OCI-LY1 (cell line): ENCODE measurements around the gene MYOM1.

Experiments used
- H2AFZ ChIP-seq: fragments of 200-600 bp; sonication (generic), shearing (Covaris generic); 2 replicates; pipeline ENCODE4 v1.6.0; 2014; ENCODE audit warnings: antibody characterized with exemption, mild to moderate bottlenecking, low read length
- H3F3A ChIP-seq: fragments of 200-600 bp; sonication (generic), shearing (Covaris generic); 2 replicates; pipeline ENCODE4 v1.6.0; 2014; ENCODE audit warnings: mild to moderate bottlenecking, antibody characterized with exemption, low read length, moderate library complexity; ENCODE audit not compliant: insufficient read depth
- H3K27ac ChIP-seq: fragments of 200-600 bp; sonication (generic); 2 replicates; pipeline ENCODE4 v1.5.1; 2014; ENCODE audit warnings: low read length, mixed run types, mild to moderate bottlenecking, low read depth; ENCODE audit not compliant: poor library complexity, severe bottlenecking
- H3K27me3 ChIP-seq: fragments of 200-600 bp; sonication (generic); 2 replicates; pipeline ENCODE4 v1.6.0; 2014; ENCODE audit warnings: antibody characterized with exemption, mild to moderate bottlenecking, low read length, moderate library complexity; ENCODE audit not compliant: insufficient read depth
- H3K36me3 ChIP-seq: fragments of 200-600 bp; sonication (generic); 2 replicates; pipeline ENCODE4 v1.6.1; 2014; ENCODE audit warnings: mild to moderate bottlenecking, antibody characterized with exemption, low read length, moderate library complexity, mixed read lengths; ENCODE audit not compliant: insufficient read depth
- H3K4me1 ChIP-seq: fragments of 200-600 bp; sonication (generic); 2 replicates; pipeline ENCODE4 v1.5.1; 2014; ENCODE audit warnings: mild to moderate bottlenecking, low read length, moderate library complexity; ENCODE audit not compliant: insufficient read depth, severe bottlenecking
- H3K4me2 ChIP-seq: fragments of 200-600 bp; sonication (generic), shearing (Covaris generic); 2 replicates; pipeline ENCODE4 v1.6.1; 2014; ENCODE audit warnings: low read length
- H3K4me3 ChIP-seq: fragments of 200-600 bp; sonication (generic); 2 replicates; pipeline ENCODE4 v1.5.1; 2014; ENCODE audit warnings: low read length, low read depth, mild to moderate bottlenecking, mixed read lengths; ENCODE audit not compliant: poor library complexity, severe bottlenecking
- H3K79me2 ChIP-seq: fragments of 200-600 bp; shearing (Covaris generic); 2 replicates; pipeline ENCODE4 v1.6.1; 2016; ENCODE audit warnings: mixed run types, low read length, mixed read lengths; ENCODE audit not compliant: insufficient read depth
- H3K9ac ChIP-seq: fragments of 200-600 bp; sonication (generic), shearing (Covaris generic); 2 replicates; pipeline ENCODE4 v1.6.1; 2014; ENCODE audit warnings: mild to moderate bottlenecking, low read length, mixed read lengths
- H3K9me2 ChIP-seq: fragments of 200-600 bp; sonication (generic), shearing (Covaris generic); 2 replicates; pipeline ENCODE4 v1.6.1; 2014; ENCODE audit warnings: low read depth, mild to moderate bottlenecking, low read length, mixed read lengths
- H3K9me3 ChIP-seq: fragments of 200-600 bp; shearing (Covaris generic); 2 replicates; pipeline ENCODE4 v1.6.1; 2014; ENCODE audit warnings: low read length, mixed read lengths
- H4K20me1 ChIP-seq: fragments of 200-600 bp; sonication (generic), shearing (Covaris generic); 2 replicates; pipeline ENCODE4 v1.6.0; 2016; ENCODE audit warnings: mild to moderate bottlenecking, low read length; ENCODE audit not compliant: insufficient read depth
- EZH2 ChIP-seq: fragments of 200-600 bp; sonication (generic), shearing (Covaris generic); IDR thresholded peaks from 2 replicates; pipeline ENCODE4 v1.8.0; 2017; ENCODE audit warnings: borderline replicate concordance, mixed run types, mild to moderate bottlenecking, antibody characterized with exemption, low read length, moderate library complexity, mixed read lengths
- TF ChIP-seq, protein P1 (sequence below): fragments of 200-600 bp; sonication (generic), shearing (Covaris generic); IDR thresholded peaks from 2 replicates; pipeline ENCODE4 v1.5.1; 2017; ENCODE audit warnings: mild to moderate bottlenecking, antibody characterized with exemption, low read length, moderate library complexity, mixed read lengths

The MYOM1 gene

DNA sequence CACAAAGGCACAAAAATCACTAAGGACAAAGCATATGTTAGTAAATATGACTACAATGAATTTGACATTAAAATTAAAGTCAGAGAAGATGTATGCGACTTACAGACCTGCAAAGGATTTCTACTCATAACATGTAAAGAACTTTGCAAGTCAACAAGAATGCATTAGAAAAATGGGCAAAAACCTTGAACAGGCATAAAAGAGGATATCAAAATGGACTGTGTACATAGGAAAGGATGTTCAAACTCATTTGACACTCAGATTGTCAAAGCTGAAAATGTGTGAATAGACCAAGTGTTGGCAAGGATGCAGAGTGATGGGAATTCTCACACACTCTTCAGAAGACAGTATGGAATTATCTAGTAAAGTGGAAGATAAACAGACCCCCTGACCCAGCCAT, 94.9 kb downstream of the MYOM1 start:
- Histone ChIP-seq H3K27me3 (no peaks in the 10 kb centered on the region), H3K27ac (no peak overlapping the region), H3F3A (no peaks in the 10 kb centered on the region), H3K4me3 (no peak overlapping the region), H3K4me2 (no peak overlapping the region), H3K4me1 (peaks cover 9% of the 10 kb centered on the region), H3K9me2 (no peaks in the 10 kb centered on the region), H3K36me3 (no peaks in the 10 kb centered on the region; the same call in 1 of the 2 replicates), H3K79me2 (no peaks in the 10 kb centered on the region), H3K9me3 (no peaks in the 10 kb centered on the region), H2AFZ (no peak overlapping the region), H3K9ac (no peak overlapping the region), H4K20me1 (no peaks in the 10 kb centered on the region)
- TF ChIP-seq EZH2: no peak
- TF ChIP-seq, protein P1, sequence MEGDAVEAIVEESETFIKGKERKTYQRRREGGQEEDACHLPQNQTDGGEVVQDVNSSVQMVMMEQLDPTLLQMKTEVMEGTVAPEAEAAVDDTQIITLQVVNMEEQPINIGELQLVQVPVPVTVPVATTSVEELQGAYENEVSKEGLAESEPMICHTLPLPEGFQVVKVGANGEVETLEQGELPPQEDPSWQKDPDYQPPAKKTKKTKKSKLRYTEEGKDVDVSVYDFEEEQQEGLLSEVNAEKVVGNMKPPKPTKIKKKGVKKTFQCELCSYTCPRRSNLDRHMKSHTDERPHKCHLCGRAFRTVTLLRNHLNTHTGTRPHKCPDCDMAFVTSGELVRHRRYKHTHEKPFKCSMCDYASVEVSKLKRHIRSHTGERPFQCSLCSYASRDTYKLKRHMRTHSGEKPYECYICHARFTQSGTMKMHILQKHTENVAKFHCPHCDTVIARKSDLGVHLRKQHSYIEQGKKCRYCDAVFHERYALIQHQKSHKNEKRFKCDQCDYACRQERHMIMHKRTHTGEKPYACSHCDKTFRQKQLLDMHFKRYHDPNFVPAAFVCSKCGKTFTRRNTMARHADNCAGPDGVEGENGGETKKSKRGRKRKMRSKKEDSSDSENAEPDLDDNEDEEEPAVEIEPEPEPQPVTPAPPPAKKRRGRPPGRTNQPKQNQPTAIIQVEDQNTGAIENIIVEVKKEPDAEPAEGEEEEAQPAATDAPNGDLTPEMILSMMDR: no peak

DNA sequence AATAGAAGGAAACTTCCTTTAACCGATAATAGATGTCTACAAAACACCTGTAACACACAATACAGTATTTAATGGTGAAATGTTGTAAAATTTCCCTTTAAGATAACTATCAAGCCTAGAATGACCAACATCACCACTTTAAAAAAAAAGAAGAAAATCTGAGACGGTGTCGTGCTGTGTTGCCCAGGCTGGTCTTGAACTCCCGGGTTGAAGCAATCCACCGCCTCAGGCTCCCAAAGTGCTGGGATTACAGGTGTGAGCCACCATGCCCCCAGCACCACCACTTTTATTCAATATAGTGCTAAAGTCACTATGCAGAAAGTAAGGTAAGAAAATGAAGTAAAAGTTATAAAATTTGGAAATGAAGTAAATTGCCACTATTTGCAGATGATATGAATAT, 96.9 kb downstream of the MYOM1 start:
- H2AFZ ChIP-seq: no peak overlapping the region
- no peak overlapping the region for H3K4me3 ChIP-seq
- no peaks in the 10 kb centered on the region for H3K9me3 ChIP-seq
- no peaks in the 10 kb centered on the region for H3K79me2 ChIP-seq
- no peak for TF ChIP-seq EZH2
- TF ChIP-seq, protein P1: no peak
- H3K27ac ChIP-seq: no peak overlapping the region
- no peak overlapping the region for H3K9ac ChIP-seq
- no peaks in the 10 kb centered on the region for H3K27me3 ChIP-seq
- H4K20me1 ChIP-seq: no peaks in the 10 kb centered on the region
- H3K4me2 ChIP-seq: no peak overlapping the region
- H3K4me1 ChIP-seq: no peaks in the 10 kb centered on the region
- H3K9me2 ChIP-seq: no peaks in the 10 kb centered on the region
- H3K36me3 ChIP-seq: no peaks in the 10 kb centered on the region; the same call in 1 of the 2 replicates
- H3F3A ChIP-seq: no peaks in the 10 kb centered on the region

DNA sequence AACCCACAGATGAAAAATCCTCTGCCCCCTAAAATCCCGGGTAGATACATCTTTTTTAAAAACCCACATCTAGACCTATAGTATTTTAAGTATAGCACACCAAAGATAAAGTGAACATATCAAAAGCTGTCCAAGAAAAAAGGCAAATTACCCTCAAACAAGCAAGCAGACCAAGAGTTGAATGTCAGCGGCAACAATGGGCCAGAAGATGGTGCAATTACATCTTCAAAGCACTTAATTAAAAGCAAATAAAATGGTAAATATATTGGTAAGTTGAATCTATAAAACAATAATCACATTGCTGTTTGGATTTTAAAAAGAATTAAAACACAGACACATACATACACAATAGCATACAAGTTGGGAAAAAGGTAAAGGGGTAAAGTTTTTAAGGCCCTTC, 98.5 kb downstream of the MYOM1 start:
- Histone ChIP-seq H3F3A (no peaks in the 10 kb centered on the region), H3K9me2 (no peaks in the 10 kb centered on the region), H3K4me1 (no peaks in the 10 kb centered on the region), H3K9ac (no peak overlapping the region), H4K20me1 (no peaks in the 10 kb centered on the region), H3K4me2 (no peak overlapping the region), H3K27ac (no peak overlapping the region), H3K4me3 (no peak overlapping the region), H3K27me3 (no peaks in the 10 kb centered on the region), H3K9me3 (no peaks in the 10 kb centered on the region), H3K79me2 (no peaks in the 10 kb centered on the region), H2AFZ (no peak overlapping the region), H3K36me3 (no peaks in the 10 kb centered on the region; the same call in 1 of the 2 replicates)
- TF ChIP-seq EZH2: no peak

DNA sequence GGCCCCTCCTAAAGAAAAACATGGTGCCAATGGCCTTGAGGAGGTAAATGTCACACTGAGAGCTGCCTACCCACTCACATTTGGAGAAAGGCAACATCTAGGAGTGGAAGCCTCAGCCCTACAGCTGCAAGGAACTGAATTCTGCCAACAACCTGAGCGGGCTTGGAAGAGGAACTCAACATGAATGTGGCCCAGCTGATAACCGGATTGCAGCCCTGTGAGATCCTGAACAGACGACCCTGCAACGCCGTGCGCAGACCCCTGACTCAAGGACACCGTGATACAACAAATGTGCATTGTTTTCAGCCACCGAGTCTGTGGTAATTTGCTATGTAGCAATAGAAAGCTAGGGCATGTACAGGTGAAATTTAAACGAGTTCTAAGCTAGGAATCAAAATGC, 99.4 kb downstream of the MYOM1 start:
- Histone ChIP-seq H3K9me3 (no peaks in the 10 kb centered on the region), H3K27ac (no peak overlapping the region), H3K4me1 (peaks cover 3% of the 10 kb centered on the region), H3F3A (no peaks in the 10 kb centered on the region), H3K79me2 (no peaks in the 10 kb centered on the region), H2AFZ (no peak overlapping the region), H3K36me3 (no peaks in the 10 kb centered on the region; the same call in 1 of the 2 replicates), H3K9me2 (no peaks in the 10 kb centered on the region), H3K27me3 (no peaks in the 10 kb centered on the region), H3K4me2 (no peak overlapping the region), H4K20me1 (no peaks in the 10 kb centered on the region), H3K9ac (no peak overlapping the region), H3K4me3 (no peak overlapping the region)
- TF ChIP-seq, protein P1: no peak
- no peak for TF ChIP-seq EZH2
